Epithelial cell of prostate (primary cell): ENCODE results near the gene CDKAL1.
"Not testable (repeated sequence)": the region's sequence is repeated elsewhere in the genome, so short reads cannot be mapped to it uniquely, and the experiment has no call there.

Source experiments
- DNase-seq: peaks from one replicate; pipeline ENCODE4 v3.0.0-alpha.2; 2011; ENCODE audit warnings: low read depth, low spot score
- H3K27ac ChIP-seq: fragments of 450-650 bp; 2 replicates; pipeline ENCODE4 v1.5.1; 2017; ENCODE audit warnings: mild to moderate bottlenecking

The CDKAL1 gene

DNA sequence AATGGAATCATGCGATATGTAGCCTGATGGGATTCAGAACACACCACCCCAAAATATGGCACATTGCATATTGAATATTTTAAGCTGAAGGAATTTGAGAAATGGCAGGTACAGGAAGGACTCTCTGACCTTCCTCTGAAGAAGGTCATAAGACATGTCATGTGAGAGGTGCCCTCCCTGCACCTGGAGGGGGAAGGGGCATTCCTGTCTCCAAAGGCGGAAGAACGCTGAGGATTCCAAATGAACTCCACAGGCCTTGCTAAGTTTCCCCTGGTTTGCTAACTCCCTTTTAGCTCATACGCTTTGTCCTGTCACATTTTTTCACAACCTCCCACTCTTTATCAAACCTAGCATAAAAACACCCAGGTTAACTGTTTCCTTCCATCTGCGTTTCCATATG is 347.8 kb downstream of the CDKAL1 start:
- no peak for DNase-seq
- H3K27ac ChIP-seq: no peak overlapping the region

DNA sequence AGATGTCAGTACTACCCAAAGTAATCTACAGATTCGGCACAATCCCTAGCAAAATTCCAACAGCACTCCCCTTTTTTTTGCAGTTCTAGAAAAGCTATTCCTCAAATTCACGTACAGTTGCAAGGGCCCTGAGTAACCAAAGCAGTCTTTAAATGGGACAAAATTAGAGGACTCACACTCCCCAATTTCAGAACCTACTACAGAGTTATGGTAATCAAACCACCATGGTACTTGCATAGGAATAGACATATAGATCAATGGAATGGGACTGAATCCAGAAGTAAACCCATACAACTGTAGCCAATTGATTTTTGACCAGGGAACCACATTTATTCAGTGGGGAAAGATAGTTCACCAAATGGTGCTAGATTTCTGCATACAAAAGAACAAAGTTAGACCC is 350.8 kb downstream of the CDKAL1 start:
- no peak overlapping the region for H3K27ac ChIP-seq
- DNase-seq: no peak

DNA sequence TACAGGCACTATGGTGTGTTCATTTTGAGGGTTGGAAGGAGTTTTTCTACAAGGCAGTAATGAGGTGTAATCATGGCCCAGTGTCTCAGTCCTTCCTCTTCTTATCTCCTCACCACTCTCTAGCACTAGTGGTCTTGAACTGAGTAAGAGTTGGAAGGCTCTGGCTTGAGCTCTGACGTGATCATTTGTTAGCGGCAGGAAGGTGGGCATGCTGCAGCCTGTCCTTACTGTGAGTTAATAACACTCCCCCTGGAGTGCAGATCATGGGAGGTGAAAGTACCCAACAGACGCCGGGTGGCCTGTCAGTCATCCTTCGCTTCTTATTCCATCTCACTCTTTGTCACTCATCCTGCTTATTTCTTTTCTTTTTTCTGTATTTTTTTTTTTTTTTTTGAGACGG is 356.9 kb downstream of the CDKAL1 start:
- DNase-seq: no peak
- no peak overlapping the region for H3K27ac ChIP-seq

GRCh38 chr6:20892365-20892764 is 358.1 kb downstream of the CDKAL1 start:
- DNase-seq: no peak

DNA sequence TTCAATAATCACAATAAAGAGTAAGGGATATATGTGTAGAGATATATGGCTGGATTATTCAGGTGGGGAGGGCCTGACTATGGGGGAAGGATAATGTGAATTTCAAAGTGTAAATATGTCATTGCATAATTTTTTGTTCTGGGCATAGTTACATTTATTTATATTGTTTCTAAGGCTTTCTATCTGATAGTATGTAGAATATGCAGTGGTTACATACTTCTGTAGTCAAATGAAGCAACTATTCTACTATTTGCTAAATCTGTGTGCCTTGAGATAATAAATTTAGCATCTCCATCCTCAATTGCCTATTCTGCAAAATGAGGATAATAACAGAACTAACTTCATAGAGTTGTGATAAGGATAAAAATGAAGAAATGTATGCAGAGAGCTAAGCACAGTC is 359.2 kb downstream of the CDKAL1 start:
- DNase-seq: no peak

More at GRCh38 chr6:20892365-20892764, 358.1 kb downstream of the CDKAL1 start:
- no peak overlapping the region for H3K27ac ChIP-seq

GRCh38 chr6:20900389-20901160 is 366.3 kb downstream of the CDKAL1 start:
- DNase-seq: no peak

More for the DNA sequence above, 359.2 kb downstream of the CDKAL1 start:
- no peak overlapping the region for H3K27ac ChIP-seq

DNA sequence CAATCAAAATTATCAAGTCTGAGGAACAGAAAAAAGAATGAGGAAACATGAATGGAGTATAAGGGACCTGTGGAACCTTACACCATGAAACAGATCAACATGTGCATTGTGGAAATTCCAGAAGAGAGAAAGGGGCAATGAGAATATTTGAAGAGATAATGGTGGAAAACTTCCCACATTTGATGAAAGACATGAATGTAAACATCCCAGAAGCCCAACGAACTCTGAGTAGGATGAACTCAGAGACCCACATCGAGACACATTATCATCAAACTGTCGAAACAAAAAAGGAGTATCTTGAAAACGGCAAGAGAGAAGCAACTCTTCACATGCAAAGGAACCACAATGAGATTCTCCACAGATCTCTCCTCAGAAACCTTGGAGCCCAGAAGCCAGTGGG is 371.1 kb downstream of the CDKAL1 start:
- no peak for DNase-seq
- no peak overlapping the region for H3K27ac ChIP-seq

More at GRCh38 chr6:20900389-20901160, 366.3 kb downstream of the CDKAL1 start:
- H3K27ac ChIP-seq: no peak overlapping the region

DNA sequence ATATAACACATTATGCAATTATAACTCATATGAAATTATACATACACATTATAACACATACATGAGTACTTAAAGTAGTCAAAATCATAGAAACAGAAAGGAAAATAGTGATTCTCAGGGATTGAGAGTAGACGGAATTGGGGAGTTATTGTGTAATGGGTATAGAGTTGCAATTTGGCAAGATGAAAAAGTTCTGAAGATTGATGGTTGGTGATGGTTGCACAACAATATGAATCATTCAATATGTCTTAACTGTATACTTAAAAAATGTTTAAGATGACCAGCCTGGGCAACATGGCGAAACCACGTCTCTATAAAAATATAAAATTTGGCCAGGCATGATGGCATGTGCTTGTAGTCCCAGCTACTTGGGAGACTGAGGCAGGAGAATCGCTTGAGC is 372.7 kb downstream of the CDKAL1 start:
- H3K27ac ChIP-seq: no peak overlapping the region
- DNase-seq: peak; percentile 60

- H3K27ac ChIP-seq: no peak overlapping the region
- DNase-seq: no peak
Observed at GRCh38 chr6:20907486-20908071, 373.3 kb downstream of the CDKAL1 start.

GRCh38 chr6:20909621-20910020 is 375.4 kb downstream of the CDKAL1 start:
- no peak for DNase-seq
- no peak overlapping the region for H3K27ac ChIP-seq

- DNase-seq: no peak
- no peak overlapping the region for H3K27ac ChIP-seq
Observed at GRCh38 chr6:20911712-20912111, 377.5 kb downstream of the CDKAL1 start.

- DNase-seq: no peak
- no peak overlapping the region for H3K27ac ChIP-seq
Observed at GRCh38 chr6:20915156-20915555, 380.9 kb downstream of the CDKAL1 start.

DNA sequence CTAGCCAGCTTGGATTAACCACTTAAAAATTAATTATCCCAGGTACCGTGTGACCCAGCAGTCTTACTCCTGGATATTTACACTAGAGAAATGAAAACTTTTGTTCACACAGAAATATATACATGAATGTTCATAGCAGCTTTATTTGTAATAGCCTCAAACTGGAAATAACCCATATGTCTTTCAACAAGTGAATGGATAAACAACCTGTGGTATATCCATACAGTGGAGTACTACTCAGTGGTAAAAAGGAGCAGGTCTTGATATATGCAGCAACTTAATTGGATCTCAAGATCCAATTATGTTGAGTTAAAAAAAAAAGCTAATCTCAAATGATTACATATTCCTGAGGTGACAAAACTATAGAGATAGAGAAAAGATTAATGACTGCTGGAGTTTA is 381.4 kb downstream of the CDKAL1 start:
- no peak overlapping the region for H3K27ac ChIP-seq
- no peak for DNase-seq

DNA sequence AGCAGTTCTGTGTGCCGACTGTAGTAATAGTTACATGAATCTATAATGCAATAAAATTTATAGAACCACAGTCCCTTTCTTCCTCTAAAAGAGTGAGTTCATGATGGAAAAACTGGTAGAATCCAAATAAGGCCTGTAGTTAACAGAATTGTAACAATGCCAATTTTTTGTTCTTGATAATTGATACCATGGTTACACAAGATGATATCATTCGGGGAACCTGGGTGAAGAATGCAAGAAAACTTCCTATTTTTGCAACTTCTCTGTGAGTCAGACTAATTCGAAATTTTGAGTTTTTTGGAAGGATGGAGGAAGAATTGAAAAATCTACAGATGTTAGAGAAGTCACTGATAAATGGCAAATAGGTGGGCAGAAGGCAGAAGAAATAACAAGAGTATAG is 381.8 kb downstream of the CDKAL1 start:
- DNase-seq: no peak

DNA sequence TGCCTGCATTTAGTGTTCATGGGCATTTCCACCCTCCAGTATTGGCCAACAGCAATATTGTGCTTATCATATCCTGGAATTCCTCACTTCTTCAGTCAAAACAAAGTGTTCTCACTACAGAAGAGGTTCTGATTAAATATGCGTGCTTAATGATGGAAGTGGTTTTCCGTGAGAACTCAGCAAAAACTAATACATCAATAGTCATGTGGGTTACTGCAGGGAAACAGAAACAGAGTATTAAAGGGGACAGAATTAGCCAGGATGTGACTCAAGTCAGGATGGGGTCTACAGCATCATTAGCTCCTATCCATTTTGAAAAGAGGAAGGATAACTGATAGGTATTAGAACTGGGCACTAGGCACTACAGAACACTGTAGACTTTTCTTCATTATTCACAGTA is 384.6 kb downstream of the CDKAL1 start:
- DNase-seq: no peak

More for the DNA sequence above, 381.8 kb downstream of the CDKAL1 start:
- no peak overlapping the region for H3K27ac ChIP-seq

GRCh38 chr6:20919677-20920385 is 385.6 kb downstream of the CDKAL1 start:
- no peak for DNase-seq
- H3K27ac ChIP-seq: no peak overlapping the region

More for the DNA sequence above, 384.6 kb downstream of the CDKAL1 start:
- no peak overlapping the region for H3K27ac ChIP-seq

- no peak overlapping the region for H3K27ac ChIP-seq
- no peak for DNase-seq
Observed at GRCh38 chr6:20921578-20921977, 387.3 kb downstream of the CDKAL1 start.

GRCh38 chr6:20922743-20923142 is 388.5 kb downstream of the CDKAL1 start:
- H3K27ac ChIP-seq: no peak overlapping the region
- DNase-seq: no peak

DNA sequence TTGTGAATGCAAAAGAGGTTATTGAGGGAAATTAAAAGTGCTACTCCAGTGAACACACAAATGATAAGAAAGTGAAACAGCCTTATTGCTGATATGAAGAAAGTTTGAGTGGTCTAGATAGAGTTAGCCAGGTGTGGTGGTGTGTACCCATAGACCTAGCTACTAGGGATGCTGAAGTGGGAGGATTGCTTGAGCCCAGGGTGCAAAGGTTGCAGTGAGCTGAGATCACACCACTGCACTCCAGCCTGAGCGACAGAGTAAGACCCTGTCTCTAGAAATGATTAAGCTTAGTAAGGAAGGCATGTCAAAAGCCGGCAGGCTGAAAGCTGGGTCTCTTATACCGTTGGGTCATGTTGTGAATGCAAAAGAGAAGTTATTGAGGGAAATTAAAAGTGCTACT is 389.8 kb downstream of the CDKAL1 start:
- DNase-seq, H3K27ac ChIP-seq: not testable (repeated sequence)

- DNase-seq: no peak
Observed at GRCh38 chr6:20924911-20925543, 390.8 kb downstream of the CDKAL1 start.

More at GRCh38 chr6:20924911-20925543, 390.8 kb downstream of the CDKAL1 start:
- no peak overlapping the region for H3K27ac ChIP-seq
